DND-41 (cell line): ENCODE data around the gene CPED1.

Source experiments
- ATAC-seq: fragments of 200-7000 bp; cut with Tn5 transposase; 3 replicates; pipeline ENCODE4 v1.9.1; 2021; ENCODE audit warnings: low read depth; ENCODE audit not compliant: insufficient read depth
- DNase-seq: peaks from one replicate; pipeline ENCODE4 v3.0.0-alpha.2; 2020
- H2AFZ ChIP-seq: 2 replicates; pipeline ENCODE4 v1.6.0; 2012; ENCODE audit warnings: low read depth, low read length
- H3K27ac ChIP-seq: 2 replicates; pipeline ENCODE4 v1.5.1; 2012; ENCODE audit warnings: low read length, inconsistent platforms
- H3K27me3 ChIP-seq: fragments of 200-600 bp; sonication (generic); 2 replicates; pipeline ENCODE4 v1.6.0; 2012; ENCODE audit warnings: low read length, mild to moderate bottlenecking, inconsistent platforms; ENCODE audit not compliant: insufficient read depth, poor library complexity
- H3K36me3 ChIP-seq: 2 replicates; pipeline ENCODE4 v1.5.1; 2012; ENCODE audit warnings: low read length, inconsistent platforms; ENCODE audit not compliant: insufficient read depth
- H3K4me1 ChIP-seq: 2 replicates; pipeline ENCODE4 v1.5.1; 2012; ENCODE audit warnings: mild to moderate bottlenecking, low read length; ENCODE audit not compliant: insufficient read depth
- H3K4me2 ChIP-seq: 2 replicates; pipeline ENCODE4 v1.6.0; 2012; ENCODE audit warnings: mild to moderate bottlenecking, moderate library complexity, low read length, inconsistent platforms; ENCODE audit not compliant: insufficient read depth
- H3K4me3 ChIP-seq, 2 experiments: fragments of 200-600 bp in 1 of 2; shearing (Covaris generic) in 1 of 2; 2 replicates each; pipeline ENCODE4 v1.5.1; 2012 to 2016; ENCODE audit warnings: inconsistent platforms in 2 of 2, low read length in 2 of 2, mild to moderate bottlenecking in 2 of 2, low read depth in 1 of 2, moderate library complexity in 1 of 2
- H3K79me2 ChIP-seq: 2 replicates; pipeline ENCODE4 v1.6.0; 2012; ENCODE audit warnings: low read length, inconsistent platforms; ENCODE audit not compliant: insufficient read depth
- H3K9ac ChIP-seq: 2 replicates; pipeline ENCODE4 v1.6.0; 2012; ENCODE audit warnings: low read depth, mild to moderate bottlenecking, inconsistent platforms, low read length, moderate library complexity
- H3K9me3 ChIP-seq: 2 replicates; pipeline ENCODE4 v1.5.1; 2012; ENCODE audit warnings: low read length, moderate library complexity, mild to moderate bottlenecking, inconsistent platforms; ENCODE audit not compliant: insufficient read depth, severe bottlenecking
- H4K20me1 ChIP-seq: 2 replicates; pipeline ENCODE4 v1.6.0; 2012; ENCODE audit warnings: low read length; ENCODE audit not compliant: insufficient read depth
- EZH2 ChIP-seq: IDR thresholded peaks from 3 replicates; pipeline ENCODE4 v1.6.1; 2012; ENCODE audit warnings: borderline replicate concordance, low read depth, mild to moderate bottlenecking, moderate library complexity, low read length, inconsistent platforms; ENCODE audit not compliant: severe bottlenecking
- TF ChIP-seq, protein P1 (sequence below): IDR thresholded peaks from 2 replicates; pipeline ENCODE4 v1.5.1; 2012; ENCODE audit warnings: borderline replicate concordance, low read length, moderate library complexity, mild to moderate bottlenecking; ENCODE audit not compliant: poor library complexity, severe bottlenecking; ENCODE audit errors: extremely low read depth

Gene CPED1

DNA sequence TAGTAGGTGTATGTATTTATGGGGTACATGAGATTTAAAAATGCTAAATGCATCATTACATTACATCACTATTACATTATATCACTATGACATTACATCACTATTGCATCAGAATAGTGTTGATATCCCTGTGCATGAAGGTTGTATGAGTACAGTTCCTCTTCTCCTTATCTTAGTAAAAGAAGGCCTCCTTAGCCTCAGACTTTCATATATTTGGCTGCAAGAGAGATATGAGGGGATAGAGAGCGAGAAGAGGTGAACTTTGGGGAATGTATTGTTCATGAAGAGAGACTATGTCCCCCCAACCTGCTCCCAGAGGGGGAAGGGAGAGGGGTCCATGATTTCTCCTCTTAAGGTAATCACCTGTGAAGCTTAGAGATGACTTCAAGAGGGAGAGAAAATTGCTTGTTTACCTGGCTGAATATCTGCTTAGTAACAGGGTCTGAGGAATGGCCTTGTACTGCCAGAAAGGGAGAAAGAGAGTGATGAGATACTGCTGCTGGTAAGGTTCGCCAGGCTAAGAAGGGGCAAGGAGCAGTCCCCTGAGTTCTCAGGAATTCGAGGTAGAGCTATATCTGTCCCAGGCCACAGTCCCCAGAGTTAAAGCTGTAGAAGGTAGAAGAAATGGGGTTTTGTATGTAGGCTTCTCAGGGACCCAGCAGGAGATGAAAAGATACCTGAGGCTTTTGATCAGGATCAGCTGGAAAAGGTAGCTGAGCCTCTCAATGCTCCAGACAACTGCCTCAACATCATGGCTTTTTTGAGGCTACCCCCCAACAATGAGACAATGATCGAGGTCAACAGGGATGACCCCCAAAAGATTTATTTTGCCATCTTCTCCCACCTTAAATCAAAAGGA, 171.9 kb downstream of the CPED1 start:
- no peak for ATAC-seq
- H3K4me1 ChIP-seq: no peaks in the 10 kb centered on the region
- no peaks in the 10 kb centered on the region for H3K27me3 ChIP-seq
- H2AFZ ChIP-seq: peak overlapping the region; percentile 42; the same call in 1 of the 2 replicates
- no peak overlapping the region for H3K9ac ChIP-seq
- H4K20me1 ChIP-seq: no peaks in the 10 kb centered on the region
- H3K4me3 ChIP-seq: no peak overlapping the region
- H3K27ac ChIP-seq: no peak overlapping the region
- H3K36me3 ChIP-seq: no peaks in the 10 kb centered on the region
- no peak overlapping the region for H3K4me2 ChIP-seq
- no peaks in the 10 kb centered on the region for H3K79me2 ChIP-seq
- H3K9me3 ChIP-seq: no peaks in the 10 kb centered on the region
- no peak for DNase-seq
- no peak for TF ChIP-seq EZH2
- TF ChIP-seq, protein P1, sequence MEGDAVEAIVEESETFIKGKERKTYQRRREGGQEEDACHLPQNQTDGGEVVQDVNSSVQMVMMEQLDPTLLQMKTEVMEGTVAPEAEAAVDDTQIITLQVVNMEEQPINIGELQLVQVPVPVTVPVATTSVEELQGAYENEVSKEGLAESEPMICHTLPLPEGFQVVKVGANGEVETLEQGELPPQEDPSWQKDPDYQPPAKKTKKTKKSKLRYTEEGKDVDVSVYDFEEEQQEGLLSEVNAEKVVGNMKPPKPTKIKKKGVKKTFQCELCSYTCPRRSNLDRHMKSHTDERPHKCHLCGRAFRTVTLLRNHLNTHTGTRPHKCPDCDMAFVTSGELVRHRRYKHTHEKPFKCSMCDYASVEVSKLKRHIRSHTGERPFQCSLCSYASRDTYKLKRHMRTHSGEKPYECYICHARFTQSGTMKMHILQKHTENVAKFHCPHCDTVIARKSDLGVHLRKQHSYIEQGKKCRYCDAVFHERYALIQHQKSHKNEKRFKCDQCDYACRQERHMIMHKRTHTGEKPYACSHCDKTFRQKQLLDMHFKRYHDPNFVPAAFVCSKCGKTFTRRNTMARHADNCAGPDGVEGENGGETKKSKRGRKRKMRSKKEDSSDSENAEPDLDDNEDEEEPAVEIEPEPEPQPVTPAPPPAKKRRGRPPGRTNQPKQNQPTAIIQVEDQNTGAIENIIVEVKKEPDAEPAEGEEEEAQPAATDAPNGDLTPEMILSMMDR: no peak

DNA sequence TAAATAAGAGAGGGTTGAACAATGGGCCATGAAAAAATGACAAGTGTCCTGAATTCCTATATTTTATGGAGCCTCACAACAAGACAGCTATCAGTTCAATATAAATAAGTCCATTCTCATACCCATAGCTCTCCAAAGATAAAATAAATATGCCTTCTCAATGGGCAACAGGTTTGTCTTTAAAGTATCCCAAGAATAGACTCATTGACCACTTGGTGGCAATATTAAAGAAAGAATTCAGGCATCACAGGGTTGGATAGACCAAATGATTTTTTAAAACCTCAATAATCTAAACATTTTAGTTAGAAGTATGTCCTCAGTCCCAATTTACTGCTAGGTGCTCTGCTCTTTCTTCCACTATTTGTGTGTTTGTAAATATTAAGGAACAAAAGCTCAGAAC, 175.2 kb downstream of the CPED1 start:
- Histone ChIP-seq H3K9ac (no peak overlapping the region), H3K79me2 (no peaks in the 10 kb centered on the region), H3K9me3 (no peaks in the 10 kb centered on the region), H2AFZ (0 out of 2 replicates have a peak overlapping the region, but pooled peaks have one; percentile 29), H3K36me3 (no peaks in the 10 kb centered on the region), H3K4me2 (no peak overlapping the region), H3K4me3 (no peak overlapping the region), H4K20me1 (no peaks in the 10 kb centered on the region), H3K27me3 (no peaks in the 10 kb centered on the region), H3K27ac (no peak overlapping the region), H3K4me1 (no peaks in the 10 kb centered on the region)
- ATAC-seq (no peak), DNase-seq (no peak)
- TF ChIP-seq, protein P1: no peak
- no peak for TF ChIP-seq EZH2

DNA sequence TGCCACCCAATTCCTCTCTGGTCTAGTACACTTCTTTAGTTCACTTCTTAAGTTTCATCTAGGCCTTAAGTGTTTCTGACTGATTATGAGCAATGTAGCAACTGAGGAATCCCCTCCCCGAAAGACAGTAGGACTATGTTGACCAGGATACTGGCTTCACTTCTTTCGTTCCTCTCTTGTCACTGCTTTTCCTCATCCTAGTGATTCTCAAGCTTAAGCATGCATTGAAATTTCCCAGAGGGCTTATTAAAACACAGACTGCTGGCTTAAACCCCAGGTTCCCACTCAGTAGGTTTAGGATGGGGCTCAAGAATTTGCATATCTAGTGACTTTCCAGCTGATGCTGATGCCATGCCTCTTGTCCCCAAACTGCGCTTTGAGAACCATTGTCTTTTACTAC, 175.7 kb downstream of the CPED1 start:
- H3K9me3 ChIP-seq: no peaks in the 10 kb centered on the region
- no peak overlapping the region for H3K9ac ChIP-seq
- no peak overlapping the region for H3K4me2 ChIP-seq
- 0 out of 2 replicates have a peak overlapping the region, but pooled peaks have one; percentile 29 for H2AFZ ChIP-seq
- no peak overlapping the region for H3K4me3 ChIP-seq
- H4K20me1 ChIP-seq: no peaks in the 10 kb centered on the region
- no peaks in the 10 kb centered on the region for H3K36me3 ChIP-seq
- ATAC-seq (no peak), DNase-seq (no peak)
- no peaks in the 10 kb centered on the region for H3K4me1 ChIP-seq
- H3K27ac ChIP-seq: no peak overlapping the region
- no peaks in the 10 kb centered on the region for H3K79me2 ChIP-seq
- TF ChIP-seq EZH2: no peak
- TF ChIP-seq, protein P1: no peak
- no peaks in the 10 kb centered on the region for H3K27me3 ChIP-seq
